Measurements from ENCODE around the gene EPHX1. TPM values are rescaled to one million over a fixed set of nuclear protein-coding genes. Genes with fewer than 3 reads are reported as not detected.

Gene EPHX1
- total RNA-seq, 1 donor from 2014 or later = 41.5 TPM

- no peak for TF ChIP-seq CTCF (IDR thresholded peaks at IDR 0.05; ENCODE audit: unreplicated experiment)
- Mint-ChIP-seq H3K27me3 (no peaks in the 10 kb centered on the region), H3K4me3 (ENCODE audit: low read depth) (no peak overlapping the region), H3K9me3 (ENCODE audit: low read depth) (no peaks in the 10 kb centered on the region), H3K27ac (no peak overlapping the region), H3K36me3 (ENCODE audit: insufficient read depth) (peaks cover 19% of the 10 kb centered on the region), H3K4me1 (ENCODE audit: low read depth) (peaks cover 13% of the 10 kb centered on the region)
- DNase-seq (ENCODE audit: low spot score, unreplicated experiment) = no peak
These were observed 52.1 kb downstream of the EPHX1 start for GRCh38 chr1:225861834-225862580.

- Mint-ChIP-seq H3K9me3 (ENCODE audit: low read depth) (no peaks in the 10 kb centered on the region), H3K4me3 (ENCODE audit: low read depth) (no peak overlapping the region), H3K36me3 (ENCODE audit: insufficient read depth) (peaks cover 20% of the 10 kb centered on the region), H3K4me1 (ENCODE audit: low read depth) (peaks cover 9% of the 10 kb centered on the region), H3K27ac (no peak overlapping the region), H3K27me3 (no peaks in the 10 kb centered on the region)
- no peak for TF ChIP-seq CTCF (IDR thresholded peaks at IDR 0.05; ENCODE audit: unreplicated experiment)
- no peak for DNase-seq (ENCODE audit: low spot score, unreplicated experiment)
These were observed 52.6 kb downstream of the EPHX1 start for GRCh38 chr1:225862581-225862950.

GRCh38 chr1:225863167-225863566, 53.2 kb downstream of the EPHX1 start:
- no peaks in the 10 kb centered on the region for H3K9me3 Mint-ChIP-seq (ENCODE audit: low read depth)

GRCh38 chr1:225865514-225865913, 55.6 kb downstream of the EPHX1 start:
- TF ChIP-seq CTCF (IDR thresholded peaks at IDR 0.05; ENCODE audit: unreplicated experiment) = no peak
- Mint-ChIP-seq H3K9me3 (ENCODE audit: low read depth) (no peaks in the 10 kb centered on the region), H3K27me3 (no peaks in the 10 kb centered on the region), H3K4me1 (ENCODE audit: low read depth) (no peaks in the 10 kb centered on the region), H3K27ac (no peak overlapping the region), H3K4me3 (ENCODE audit: low read depth) (no peak overlapping the region), H3K36me3 (ENCODE audit: insufficient read depth) (peaks cover 19% of the 10 kb centered on the region)
- DNase-seq (ENCODE audit: low spot score, unreplicated experiment) = no peak

More at GRCh38 chr1:225863167-225863566, 53.2 kb downstream of the EPHX1 start:
- Mint-ChIP-seq H3K4me3 (ENCODE audit: low read depth) (no peak overlapping the region), H3K4me1 (ENCODE audit: low read depth) (peaks cover 4% of the 10 kb centered on the region), H3K36me3 (ENCODE audit: insufficient read depth) (peaks cover 20% of the 10 kb centered on the region), H3K27me3 (no peaks in the 10 kb centered on the region), H3K27ac (no peak overlapping the region)
- no peak for DNase-seq (ENCODE audit: low spot score, unreplicated experiment)
- no peak for TF ChIP-seq CTCF (IDR thresholded peaks at IDR 0.05; ENCODE audit: unreplicated experiment)

GRCh38 chr1:225866061-225866837, 56.3 kb downstream of the EPHX1 start:
- Mint-ChIP-seq H3K36me3 (ENCODE audit: insufficient read depth) (peaks cover 23% of the 10 kb centered on the region), H3K27ac (peak overlapping the region; percentile 12), H3K27me3 (no peaks in the 10 kb centered on the region), H3K9me3 (ENCODE audit: low read depth) (no peaks in the 10 kb centered on the region), H3K4me1 (ENCODE audit: low read depth) (peaks cover 1% of the 10 kb centered on the region), H3K4me3 (ENCODE audit: low read depth) (no peak overlapping the region)
- no peak for DNase-seq (ENCODE audit: low spot score, unreplicated experiment)
- TF ChIP-seq CTCF (IDR thresholded peaks at IDR 0.05; ENCODE audit: unreplicated experiment) = no peak

Measured in progenitor cell of endocrine pancreas (in vitro differentiated cells).